Kasumi-1 (cell line): Measurements from ENCODE around the gene PDK1.
"Not testable (repeated sequence)": the region's sequence is repeated elsewhere in the genome, so short reads cannot be mapped to it uniquely, and the experiment has no call there.

Source experiments
- DNase-seq, 2 experiments: peaks; one replicate each; lab custom pipeline; 2025; lab: John Stamatoyannopoulos, UW

Gene PDK1

GRCh38 chr2:172555522-172556283 is at the start of gene PDK1:
Gene PDK1, plus strand, starts transcription at chr2:172556090. Its CDS starts 61 bp downstream, at chr2:172556151.
- DNase-seq, result peak; percentile 92 to 95

- DNase-seq, result no peak
These were observed 48.7 kb upstream of the PDK1 start for GRCh38 chr2:172507199-172507598.

- peak; percentile 92 to 94 for DNase-seq
These were observed 45.8 kb upstream of the PDK1 start for GRCh38 chr2:172510088-172510487.

GRCh38 chr2:172510548-172510947 is 45.3 kb upstream of the PDK1 start:
- DNase-seq, result no peak

- DNase-seq, result no peak
These were observed 42.9 kb upstream of the PDK1 start for GRCh38 chr2:172512810-172513523.

- no peak for DNase-seq
These were observed 42.4 kb upstream of the PDK1 start for GRCh38 chr2:172513524-172513900.

- DNase-seq, result peak; percentile 98
These were observed 41.8 kb upstream of the PDK1 start for GRCh38 chr2:172513935-172514586.

GRCh38 chr2:172516299-172516698 is 39.6 kb upstream of the PDK1 start:
- DNase-seq, result no peak

GRCh38 chr2:172518995-172519394 is 36.9 kb upstream of the PDK1 start:
- DNase-seq, result no peak

GRCh38 chr2:172525601-172526000 is 30.3 kb upstream of the PDK1 start:
- no peak for DNase-seq

- no peak for DNase-seq
These were observed 24.6 kb upstream of the PDK1 start for GRCh38 chr2:172531309-172531708.

- DNase-seq, result not testable (repeated sequence)
These were observed 23.4 kb upstream of the PDK1 start for GRCh38 chr2:172532461-172532860.

GRCh38 chr2:172533687-172534086 is 22.2 kb upstream of the PDK1 start:
- no peak for DNase-seq

GRCh38 chr2:172535119-172535518 is 20.8 kb upstream of the PDK1 start:
- no peak for DNase-seq

- not testable (repeated sequence) for DNase-seq
These were observed 18.0 kb upstream of the PDK1 start for GRCh38 chr2:172537851-172538250.

GRCh38 chr2:172539767-172540166 is 16.1 kb upstream of the PDK1 start:
- no peak for DNase-seq

- no peak for DNase-seq
These were observed 15.5 kb upstream of the PDK1 start for GRCh38 chr2:172540421-172540820.

- no peak for DNase-seq
These were observed 10.3 kb upstream of the PDK1 start for GRCh38 chr2:172545408-172546075.

GRCh38 chr2:172549131-172549530 is 6.8 kb upstream of the PDK1 start:
- no peak for DNase-seq

- DNase-seq, result not testable (repeated sequence)
These were observed 6.1 kb upstream of the PDK1 start for GRCh38 chr2:172549802-172550201.

- no peak for DNase-seq
These were observed 5.5 kb upstream of the PDK1 start for GRCh38 chr2:172550419-172550818.

- peak; percentile 45 to 67 for DNase-seq
These were observed 4.6 kb upstream of the PDK1 start for GRCh38 chr2:172551271-172551670.
